ENCODE measurements around the gene GRAMD1C.

Gene GRAMD1C

DNA sequence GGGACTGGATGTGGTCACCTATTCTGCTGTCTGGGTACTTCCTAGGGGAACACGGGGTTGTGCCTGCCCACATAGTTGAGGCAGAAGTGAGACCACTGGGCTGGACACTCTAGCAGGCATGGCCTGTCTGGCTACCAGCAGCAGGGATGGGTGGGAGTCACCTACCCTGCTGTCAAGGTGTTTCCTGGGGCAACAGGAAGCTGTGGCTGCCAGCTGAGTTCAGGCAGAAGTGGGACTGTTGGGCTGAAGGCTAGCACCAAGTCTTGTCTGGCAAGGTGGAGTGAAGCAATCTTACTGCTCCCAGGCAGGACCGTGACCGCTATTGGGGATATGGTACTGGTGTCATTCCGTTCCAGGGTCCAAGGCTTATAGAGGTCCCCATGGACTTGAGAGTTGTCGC lies 89.0 kb downstream of the GRAMD1C start:
- no peaks in the 10 kb centered on the region for H3K4me1 ChIP-seq
- H3K27ac ChIP-seq: no peak overlapping the region
- no peak overlapping the region for H3K4me3 ChIP-seq
- H3K9me3 ChIP-seq: peaks cover 0 to 8% (median 0%) of the 10 kb centered on the region in 3 donors
- H3K36me3 ChIP-seq: no peaks in the 10 kb centered on the region
- intact Hi-C loops (cut with DNase I; ENCODE audit: low total_unique reads): no loop called here
- TF ChIP-seq, protein P1, sequence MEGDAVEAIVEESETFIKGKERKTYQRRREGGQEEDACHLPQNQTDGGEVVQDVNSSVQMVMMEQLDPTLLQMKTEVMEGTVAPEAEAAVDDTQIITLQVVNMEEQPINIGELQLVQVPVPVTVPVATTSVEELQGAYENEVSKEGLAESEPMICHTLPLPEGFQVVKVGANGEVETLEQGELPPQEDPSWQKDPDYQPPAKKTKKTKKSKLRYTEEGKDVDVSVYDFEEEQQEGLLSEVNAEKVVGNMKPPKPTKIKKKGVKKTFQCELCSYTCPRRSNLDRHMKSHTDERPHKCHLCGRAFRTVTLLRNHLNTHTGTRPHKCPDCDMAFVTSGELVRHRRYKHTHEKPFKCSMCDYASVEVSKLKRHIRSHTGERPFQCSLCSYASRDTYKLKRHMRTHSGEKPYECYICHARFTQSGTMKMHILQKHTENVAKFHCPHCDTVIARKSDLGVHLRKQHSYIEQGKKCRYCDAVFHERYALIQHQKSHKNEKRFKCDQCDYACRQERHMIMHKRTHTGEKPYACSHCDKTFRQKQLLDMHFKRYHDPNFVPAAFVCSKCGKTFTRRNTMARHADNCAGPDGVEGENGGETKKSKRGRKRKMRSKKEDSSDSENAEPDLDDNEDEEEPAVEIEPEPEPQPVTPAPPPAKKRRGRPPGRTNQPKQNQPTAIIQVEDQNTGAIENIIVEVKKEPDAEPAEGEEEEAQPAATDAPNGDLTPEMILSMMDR (IDR thresholded peaks at IDR 0.05): no peak
- no peak for DNase-seq
- H3K27me3 ChIP-seq: no peaks in the 10 kb centered on the region

DNA sequence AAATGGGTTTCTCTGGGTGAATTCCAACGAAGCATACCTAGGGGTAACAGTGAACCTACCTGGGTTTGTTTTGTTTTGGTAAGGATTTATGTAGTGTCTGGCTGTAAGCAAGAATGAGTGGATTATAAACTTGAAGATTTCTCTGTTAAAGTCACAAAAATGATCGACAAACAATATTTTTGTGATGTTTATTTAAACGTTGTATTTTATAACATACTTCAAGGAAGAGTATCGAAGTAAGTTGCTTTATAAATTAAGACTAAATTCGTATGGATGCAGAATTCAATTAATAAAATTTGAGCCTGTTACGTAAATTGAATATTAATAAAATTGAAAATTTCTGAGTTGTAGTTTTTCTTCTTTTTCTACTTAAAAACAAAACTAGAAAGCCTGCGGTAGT lies 108.2 kb downstream of the GRAMD1C start:
- intact Hi-C loops (cut with DNase I; ENCODE audit: low total_unique reads): loop anchor here (5.0 kb wide), 1 partner anchor 110 kb away; the partner anchor contains the start of genes CCDC191 and QTRT2
- TF ChIP-seq, protein P1 (IDR thresholded peaks at IDR 0.05): no peak
- Histone ChIP-seq H3K27ac (peak overlapping the region in 1 of 2 donors; percentile 65), H3K4me3 (peak overlapping the region; percentile 81 to 86), H3K4me1 (peaks cover 0 to 18% (median 7%) of the 10 kb centered on the region in 4 donors), H3K9me3 (no peaks in the 10 kb centered on the region), H3K36me3 (peaks cover 0 to 7% (median 0%) of the 10 kb centered on the region in 3 donors), H3K27me3 (no peaks in the 10 kb centered on the region)
- DNase-seq: no peak

DNA sequence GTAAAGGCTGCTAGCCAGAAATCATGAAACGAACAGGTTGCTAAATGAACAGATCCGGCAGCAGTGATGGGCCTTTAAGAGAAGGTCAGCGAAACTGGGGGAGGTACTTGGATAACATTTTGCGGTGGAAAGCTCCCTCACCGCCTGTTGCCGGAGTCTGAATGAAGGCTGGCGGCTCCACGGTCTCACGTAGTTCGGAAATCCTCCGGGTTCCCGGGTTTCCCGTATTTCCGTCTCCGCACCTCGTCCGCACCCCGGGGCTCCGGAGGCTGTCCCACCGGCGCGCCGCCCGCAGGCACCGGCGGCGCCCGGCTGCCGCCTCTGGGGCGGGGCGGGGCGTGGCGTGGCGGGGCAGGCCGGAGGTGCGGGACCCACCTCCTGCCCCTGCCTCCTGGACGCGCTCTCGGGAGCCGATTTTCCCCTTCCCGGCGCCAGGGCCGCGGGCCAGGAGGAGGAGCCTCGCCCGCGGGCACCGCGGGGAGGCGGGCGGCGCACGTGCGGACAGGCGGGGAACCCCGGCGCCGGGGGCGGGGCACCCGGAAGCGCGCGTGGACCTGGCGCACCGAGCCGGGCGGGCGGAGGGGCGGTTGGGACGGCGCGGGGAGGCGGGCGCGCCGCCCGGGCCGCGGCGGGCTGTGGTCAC lies 108.9 kb downstream of the GRAMD1C start, which contains the start of gene ZDHHC23:
Gene ZDHHC23, plus strand, starts transcription at position 642 of the 643 bp plus-strand sequence. CDS start 790 bp downstream, outside the sequence.
- TF ChIP-seq, protein P1 (IDR thresholded peaks at IDR 0.05): no peak

DNA sequence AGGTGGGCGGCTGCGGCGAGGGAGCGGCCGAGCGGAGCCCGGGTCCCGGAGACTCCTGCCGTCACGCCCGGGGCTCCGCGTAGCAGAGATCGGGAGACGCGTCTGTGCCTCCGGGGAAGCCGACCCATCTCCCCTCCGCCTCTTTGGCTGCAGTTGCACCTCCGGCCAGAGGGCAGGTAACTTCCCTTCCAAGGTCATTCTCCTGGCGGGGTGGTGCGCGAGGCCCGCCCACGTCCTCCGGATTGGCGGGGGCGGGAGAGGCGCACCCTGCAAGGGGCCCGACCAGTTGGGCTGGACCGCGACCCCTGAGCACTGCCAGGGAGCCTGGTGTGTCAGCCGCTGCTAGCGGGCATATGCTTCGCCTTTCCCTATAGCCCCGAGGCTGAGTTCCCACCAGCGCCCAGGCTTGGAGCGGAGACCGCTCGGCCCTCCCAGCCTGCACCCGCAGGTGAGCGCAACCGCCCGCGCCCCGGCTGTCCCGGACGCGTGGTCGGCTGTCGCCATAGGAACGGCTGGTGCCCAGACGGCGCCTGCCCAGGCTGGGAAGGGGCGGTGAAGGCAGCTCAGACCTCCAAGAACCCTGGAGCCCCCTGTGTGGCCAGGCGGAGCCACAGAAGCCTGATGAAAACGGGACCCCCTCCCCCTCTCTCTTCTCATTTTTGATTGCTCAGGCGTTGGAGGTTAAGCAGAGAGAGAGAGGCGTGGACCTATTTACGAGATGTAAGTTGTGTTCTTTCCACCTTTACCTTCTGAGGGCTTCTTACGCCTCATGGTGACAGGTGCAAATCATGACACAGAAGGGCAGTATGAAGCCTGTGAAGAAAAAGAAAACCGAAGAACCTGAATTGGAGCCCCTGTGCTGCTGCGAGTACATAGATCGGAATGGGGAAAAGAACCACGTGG lies 109.7 kb downstream of the GRAMD1C start:
- Histone ChIP-seq H3K27me3 (no peaks in the 10 kb centered on the region), H3K36me3 (peaks cover 0 to 3% (median 0%) of the 10 kb centered on the region in 3 donors), H3K4me3 (peak overlapping the region; percentile 81 to 86), H3K9me3 (no peaks in the 10 kb centered on the region), H3K4me1 (peaks cover 0 to 18% (median 7%) of the 10 kb centered on the region in 4 donors), H3K27ac (peak overlapping the region; percentile 55 to 71)
- intact Hi-C loops (cut with DNase I; ENCODE audit: low total_unique reads): loop anchor here (5.0 kb wide), 1 partner anchor 109 kb away; the partner anchor contains the start of genes CCDC191 and QTRT2
- TF ChIP-seq, protein P1 (IDR thresholded peaks at IDR 0.05): no peak
- peak in 1 of 2 donors; percentile 64 for DNase-seq

More for the DNA sequence above, 108.9 kb downstream of the GRAMD1C start, which contains the start of gene ZDHHC23:
- H3K9me3 ChIP-seq: no peaks in the 10 kb centered on the region
- peaks cover 0 to 3% (median 0%) of the 10 kb centered on the region in 3 donors for H3K36me3 ChIP-seq
- intact Hi-C loops (cut with DNase I; ENCODE audit: low total_unique reads): loop anchor here (5.0 kb wide), 1 partner anchor 110 kb away; the partner anchor contains the start of genes CCDC191 and QTRT2
- peak; percentile 69 to 85 for DNase-seq
- H3K4me1 ChIP-seq: peaks cover 0 to 18% (median 7%) of the 10 kb centered on the region in 4 donors
- no peaks in the 10 kb centered on the region for H3K27me3 ChIP-seq
- peak within 1 kb of the TSS; percentile 81 to 86 for H3K4me3 ChIP-seq
- peak within 1 kb of the TSS; percentile 55 to 71 for H3K27ac ChIP-seq

DNA sequence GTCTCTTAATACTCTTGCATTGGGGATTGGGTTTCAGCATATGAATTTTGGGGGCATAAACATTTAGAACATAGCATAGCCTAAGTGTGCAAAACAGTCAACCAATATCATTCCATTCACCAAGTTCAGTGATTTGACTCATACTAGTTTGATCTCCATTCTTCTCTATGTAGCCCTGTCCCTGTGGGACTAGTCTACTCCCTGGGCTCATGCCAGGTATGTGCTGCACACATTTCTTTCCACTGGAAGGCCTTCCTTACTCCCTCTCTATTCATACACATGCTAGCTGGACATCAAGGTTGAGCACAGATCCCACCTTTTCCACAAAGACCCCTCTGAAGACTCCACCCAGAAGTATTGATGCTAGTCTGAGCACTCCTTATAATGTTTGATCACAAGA lies 114.3 kb downstream of the GRAMD1C start:
- Histone ChIP-seq H3K9me3 (no peaks in the 10 kb centered on the region), H3K27me3 (no peaks in the 10 kb centered on the region), H3K36me3 (peaks cover 0 to 7% (median 0%) of the 10 kb centered on the region in 3 donors), H3K27ac (no peak overlapping the region), H3K4me1 (peaks cover 0 to 14% (median 6%) of the 10 kb centered on the region in 4 donors), H3K4me3 (no peak overlapping the region)
- intact Hi-C loops (cut with DNase I; ENCODE audit: low total_unique reads): no loop called here
- TF ChIP-seq, protein P1 (IDR thresholded peaks at IDR 0.05): no peak
- DNase-seq: no peak
